ENCODE data around the gene RPS18. TPM values are rescaled to one million over a fixed set of nuclear protein-coding genes. Genes with fewer than 3 reads are reported as not detected.

RPS18 gene
- total and polyA plus RNA-seq, 2 of the 4 experiments (the other 2 are of a cell fraction), result 6,577 to 8,417 TPM

DNA sequence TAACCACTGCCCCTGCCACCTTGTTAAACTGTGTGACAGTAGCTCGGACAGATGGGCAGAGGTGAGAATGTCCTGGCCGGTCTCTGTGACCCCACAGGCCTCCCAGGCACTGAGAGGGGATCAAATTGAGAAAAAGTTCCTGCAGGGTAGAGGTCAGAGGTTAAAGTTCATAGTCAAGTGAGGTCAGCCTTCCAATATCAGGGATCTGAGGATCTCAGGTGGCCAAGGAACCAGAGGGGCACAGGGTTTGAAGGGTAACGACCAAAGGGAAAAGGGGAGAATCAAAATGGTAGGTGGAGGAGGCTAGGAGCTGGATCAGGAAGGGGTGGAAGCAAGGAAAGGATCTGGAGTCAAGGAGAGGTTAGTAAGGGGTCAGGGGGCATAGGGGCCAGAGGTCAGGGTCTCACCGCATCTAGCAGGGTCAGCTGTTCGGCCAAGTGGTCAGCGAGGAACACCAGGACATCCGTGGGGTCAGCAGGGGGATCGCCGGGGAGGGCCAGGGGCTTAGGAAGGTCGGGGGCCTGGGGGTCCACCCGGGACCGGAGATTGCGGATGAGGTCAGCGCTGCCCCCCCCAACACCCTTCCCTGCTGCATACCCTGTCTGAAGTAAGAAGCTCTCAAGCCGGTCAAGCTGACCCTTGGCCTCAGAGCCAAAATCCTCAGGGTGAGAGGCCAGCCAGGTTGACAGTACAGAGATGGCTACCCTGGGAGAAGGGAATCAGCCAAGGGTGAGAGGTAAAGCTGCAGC, 23.9 kb downstream of the RPS18 start:
- Histone ChIP-seq H2BK5ac (ENCODE audit: low read depth, low read length, poor library complexity, severe bottlenecking) (no peak overlapping the region), H3K4me3 (ENCODE audit: insufficient read depth, low read depth, low read length) (no peak overlapping the region), H3K9ac (ENCODE audit: low read depth, low read length) (no peak overlapping the region), H2AK9ac (replicated peaks; ENCODE audit: low read depth, low read length, poor library complexity) (no peak overlapping the region), H3K4me2 (ENCODE audit: low read depth, low read length) (no peak overlapping the region), H2BK120ac (ENCODE audit: low read depth, low read length) (no peak overlapping the region), H4K5ac (ENCODE audit: low read depth, low read length) (no peak overlapping the region), H3K36me3 (ENCODE audit: control insufficient read depth, insufficient read depth, low read length) (peaks cover 30% of the 10 kb centered on the region), H3K4ac (ENCODE audit: low read depth, low read length) (no peak overlapping the region), H3K79me1 (ENCODE audit: low read depth in 1 of 2, low read length in 2 of 2) (peaks cover 13 to 37% of the 10 kb centered on the region in 2 experiments; a peak in 3 of 4 replicates), H4K20me1 (ENCODE audit: insufficient read depth, low read length) (peaks cover 9% of the 10 kb centered on the region), H2BK20ac (ENCODE audit: low read depth, low read length) (no peak overlapping the region), H3K4me1 (ENCODE audit: control insufficient read depth, insufficient read depth, low read length) (no peaks in the 10 kb centered on the region), H4K8ac (ENCODE audit: low read depth in 2 of 2, low read length in 2 of 2) (no peak overlapping the region), H3K56ac (ENCODE audit: extremely low read depth, insufficient read depth, low read length) (no peak overlapping the region), H2BK15ac (ENCODE audit: low read depth, low read length) (no peak overlapping the region), H3K9me1 (ENCODE audit: insufficient read depth, low read length) (no peaks in the 10 kb centered on the region), H3K14ac (replicated peaks; ENCODE audit: low read depth, low read length) (no peak overlapping the region), H3K18ac (ENCODE audit: low read depth, low read length) (no peak overlapping the region), H3K27me3 (ENCODE audit: control insufficient read depth, insufficient read depth, low read length) (no peaks in the 10 kb centered on the region), H2AFZ (replicated peaks; ENCODE audit: low read length, poor library complexity) (no peak overlapping the region), H3K9me3 (ENCODE audit: control insufficient read depth, insufficient read depth, low read length) (no peaks in the 10 kb centered on the region), H3K27ac (ENCODE audit: insufficient read depth, low read length) (no peak overlapping the region), H3K23ac (ENCODE audit: low read depth, low read length) (no peak overlapping the region), H2AK5ac (ENCODE audit: low read depth, low read length) (no peak overlapping the region), H4K91ac (ENCODE audit: insufficient read depth, low read depth, low read length) (no peak overlapping the region)
- DNase-seq, result no peak
- BruUV-seq (replicated peaks), result no TSS peak
- WGBS, 2 experiments (ENCODE audit: extremely low coverage in 2 of 2, insufficient read length in 1 of 2), result 63% methylated on average over 2 of the region's 15 CpGs; no CpG with 5 or more reads in 1 of the 2 experiments
- in situ Hi-C loops (cut with MboI; ENCODE audit: low sequenced_read_pairs), result no loop called here
- TF ChIP-seq RFX5 (IDR thresholded peaks at IDR 0.05; ENCODE audit: low read depth, low read length) (no peak), CEBPB (IDR thresholded peaks at IDR 0.05; ENCODE audit: low read depth, low read length) (no peak), RCOR1 (IDR thresholded peaks at IDR 0.05; ENCODE audit: insufficient replicate concordance, low read length) (no peak), MAFK (IDR thresholded peaks at IDR 0.05; ENCODE audit: low read depth, low read length) (no peak), RAD21 (IDR thresholded peaks at IDR 0.05; ENCODE audit: low read length) (no peak), MXI1 (IDR thresholded peaks at IDR 0.05; ENCODE audit: borderline replicate concordance, low read depth, low read length) (no peak), POLR2A (IDR thresholded peaks at IDR 0.05; ENCODE audit: low read depth, low read length) (no peak), CHD1 (IDR thresholded peaks at IDR 0.05; ENCODE audit: low read depth, low read length) (no peak), NFE2L2 (IDR thresholded peaks at IDR 0.05; ENCODE audit: low read depth, low read length) (no peak)
- TF ChIP-seq, protein P1, sequence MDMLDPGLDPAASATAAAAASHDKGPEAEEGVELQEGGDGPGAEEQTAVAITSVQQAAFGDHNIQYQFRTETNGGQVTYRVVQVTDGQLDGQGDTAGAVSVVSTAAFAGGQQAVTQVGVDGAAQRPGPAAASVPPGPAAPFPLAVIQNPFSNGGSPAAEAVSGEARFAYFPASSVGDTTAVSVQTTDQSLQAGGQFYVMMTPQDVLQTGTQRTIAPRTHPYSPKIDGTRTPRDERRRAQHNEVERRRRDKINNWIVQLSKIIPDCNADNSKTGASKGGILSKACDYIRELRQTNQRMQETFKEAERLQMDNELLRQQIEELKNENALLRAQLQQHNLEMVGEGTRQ (IDR thresholded peaks at IDR 0.05; ENCODE audit: low read depth, low read length), result no peak
- TF ChIP-seq, protein P2, sequence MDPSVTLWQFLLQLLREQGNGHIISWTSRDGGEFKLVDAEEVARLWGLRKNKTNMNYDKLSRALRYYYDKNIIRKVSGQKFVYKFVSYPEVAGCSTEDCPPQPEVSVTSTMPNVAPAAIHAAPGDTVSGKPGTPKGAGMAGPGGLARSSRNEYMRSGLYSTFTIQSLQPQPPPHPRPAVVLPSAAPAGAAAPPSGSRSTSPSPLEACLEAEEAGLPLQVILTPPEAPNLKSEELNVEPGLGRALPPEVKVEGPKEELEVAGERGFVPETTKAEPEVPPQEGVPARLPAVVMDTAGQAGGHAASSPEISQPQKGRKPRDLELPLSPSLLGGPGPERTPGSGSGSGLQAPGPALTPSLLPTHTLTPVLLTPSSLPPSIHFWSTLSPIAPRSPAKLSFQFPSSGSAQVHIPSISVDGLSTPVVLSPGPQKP (IDR thresholded peaks at IDR 0.05; ENCODE audit: borderline replicate concordance, low read depth, low read length), result no peak
- TF ChIP-seq, protein P3, sequence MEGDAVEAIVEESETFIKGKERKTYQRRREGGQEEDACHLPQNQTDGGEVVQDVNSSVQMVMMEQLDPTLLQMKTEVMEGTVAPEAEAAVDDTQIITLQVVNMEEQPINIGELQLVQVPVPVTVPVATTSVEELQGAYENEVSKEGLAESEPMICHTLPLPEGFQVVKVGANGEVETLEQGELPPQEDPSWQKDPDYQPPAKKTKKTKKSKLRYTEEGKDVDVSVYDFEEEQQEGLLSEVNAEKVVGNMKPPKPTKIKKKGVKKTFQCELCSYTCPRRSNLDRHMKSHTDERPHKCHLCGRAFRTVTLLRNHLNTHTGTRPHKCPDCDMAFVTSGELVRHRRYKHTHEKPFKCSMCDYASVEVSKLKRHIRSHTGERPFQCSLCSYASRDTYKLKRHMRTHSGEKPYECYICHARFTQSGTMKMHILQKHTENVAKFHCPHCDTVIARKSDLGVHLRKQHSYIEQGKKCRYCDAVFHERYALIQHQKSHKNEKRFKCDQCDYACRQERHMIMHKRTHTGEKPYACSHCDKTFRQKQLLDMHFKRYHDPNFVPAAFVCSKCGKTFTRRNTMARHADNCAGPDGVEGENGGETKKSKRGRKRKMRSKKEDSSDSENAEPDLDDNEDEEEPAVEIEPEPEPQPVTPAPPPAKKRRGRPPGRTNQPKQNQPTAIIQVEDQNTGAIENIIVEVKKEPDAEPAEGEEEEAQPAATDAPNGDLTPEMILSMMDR (conservative IDR thresholded peaks at IDR 0.05; ENCODE audit: low read depth, low read length), result no peak
- no peak for ATAC-seq (ENCODE audit: low read depth)
- CTCF ChIA-PET, result interaction anchor here (2.0 kb wide), 1 partner anchor 18 kb away, joined by 5 read pairs; the partner anchor contains the start of gene B3GALT4
- POLR2A ChIA-PET (ENCODE audit: unreplicated experiment), result no interaction called here
- intact Hi-C loops (cut with micrococcal nuclease), result loop anchor here (5.0 kb wide), 1 partner anchor 122 kb away; the partner anchor contains the start of gene CUTA
- dilution Hi-C loops (cut with HindIII; ENCODE audit: low sequenced_read_pairs, unreplicated experiment), result no loop called here
